ENCODE results near the gene HLX.

The HLX gene

GRCh38 chr1:220872296-220872695 lies 6.9 kb upstream of the HLX start:
- H3K4me3 ChIP-seq (ENCODE audit: low read length): no peak overlapping the region
- no peaks in the 10 kb centered on the region for H3K9me3 ChIP-seq (ENCODE audit: insufficient read depth, low read length)
- no peak for TF ChIP-seq EZH2phosphoT487 (IDR thresholded peaks at IDR 0.05; ENCODE audit: low read depth)
- no peak for TF ChIP-seq CTCF (IDR thresholded peaks at IDR 0.05; ENCODE audit: low read depth, low read length)
- no peak overlapping the region for H2AFZ ChIP-seq (ENCODE audit: low read depth, low read length)
- no peaks in the 10 kb centered on the region for H3K79me2 ChIP-seq (ENCODE audit: low read length)
- H3K4me2 ChIP-seq (ENCODE audit: low read length): no peak overlapping the region
- 0 out of 2 replicates have a peak, but pooled peaks cover 3% of the 10 kb centered on the region for H3K4me1 ChIP-seq (ENCODE audit: low read length)
- peaks cover 31% of the 10 kb centered on the region for H3K27me3 ChIP-seq (ENCODE audit: low read depth, low read length)
- H4K20me1 ChIP-seq (ENCODE audit: insufficient read depth, low read length): no peaks in the 10 kb centered on the region
- H3K9ac ChIP-seq (ENCODE audit: low read length): no peak overlapping the region
- H3K36me3 ChIP-seq (replicated peaks; ENCODE audit: low read depth, low read length): no peaks in the 10 kb centered on the region
- no peak overlapping the region for H3K27ac ChIP-seq (ENCODE audit: low read length)

DNA sequence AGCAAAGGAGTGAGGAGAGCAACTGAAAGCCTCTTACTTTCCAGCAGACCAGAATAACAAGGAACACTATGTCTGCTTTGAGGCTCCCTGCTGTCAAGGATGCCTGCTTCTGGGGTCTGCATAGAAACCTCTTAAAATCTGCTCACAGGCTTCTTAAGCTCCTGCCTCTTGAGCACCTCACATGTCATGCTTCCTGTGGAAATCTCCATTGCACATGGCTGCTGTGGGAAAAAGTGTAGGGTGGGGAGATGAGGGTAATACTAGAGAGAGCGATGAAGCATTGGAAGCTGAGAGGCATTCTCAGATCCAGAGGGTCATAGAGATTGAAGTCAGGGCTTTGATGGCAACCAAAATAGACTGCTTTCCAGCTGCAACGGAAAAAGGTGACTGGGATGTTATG lies 6.2 kb upstream of the HLX start:
- Histone ChIP-seq H3K79me2 (ENCODE audit: low read length) (no peaks in the 10 kb centered on the region), H3K4me3 (ENCODE audit: low read length) (no peak overlapping the region), H3K4me1 (ENCODE audit: low read length) (peaks cover 10% of the 10 kb centered on the region), H3K27ac (ENCODE audit: low read length) (no peak overlapping the region), H2AFZ (ENCODE audit: low read depth, low read length) (no peak overlapping the region), H3K27me3 (ENCODE audit: low read depth, low read length) (peaks cover 31% of the 10 kb centered on the region), H3K4me2 (ENCODE audit: low read length) (no peak overlapping the region), H3K9me3 (ENCODE audit: insufficient read depth, low read length) (no peaks in the 10 kb centered on the region), H3K9ac (ENCODE audit: low read length) (no peak overlapping the region), H3K36me3 (replicated peaks; ENCODE audit: low read depth, low read length) (no peaks in the 10 kb centered on the region), H4K20me1 (ENCODE audit: insufficient read depth, low read length) (no peaks in the 10 kb centered on the region)
- TF ChIP-seq EZH2phosphoT487 (IDR thresholded peaks at IDR 0.05; ENCODE audit: low read depth) (no peak), CTCF (IDR thresholded peaks at IDR 0.05; ENCODE audit: low read depth, low read length) (no peak)

DNA sequence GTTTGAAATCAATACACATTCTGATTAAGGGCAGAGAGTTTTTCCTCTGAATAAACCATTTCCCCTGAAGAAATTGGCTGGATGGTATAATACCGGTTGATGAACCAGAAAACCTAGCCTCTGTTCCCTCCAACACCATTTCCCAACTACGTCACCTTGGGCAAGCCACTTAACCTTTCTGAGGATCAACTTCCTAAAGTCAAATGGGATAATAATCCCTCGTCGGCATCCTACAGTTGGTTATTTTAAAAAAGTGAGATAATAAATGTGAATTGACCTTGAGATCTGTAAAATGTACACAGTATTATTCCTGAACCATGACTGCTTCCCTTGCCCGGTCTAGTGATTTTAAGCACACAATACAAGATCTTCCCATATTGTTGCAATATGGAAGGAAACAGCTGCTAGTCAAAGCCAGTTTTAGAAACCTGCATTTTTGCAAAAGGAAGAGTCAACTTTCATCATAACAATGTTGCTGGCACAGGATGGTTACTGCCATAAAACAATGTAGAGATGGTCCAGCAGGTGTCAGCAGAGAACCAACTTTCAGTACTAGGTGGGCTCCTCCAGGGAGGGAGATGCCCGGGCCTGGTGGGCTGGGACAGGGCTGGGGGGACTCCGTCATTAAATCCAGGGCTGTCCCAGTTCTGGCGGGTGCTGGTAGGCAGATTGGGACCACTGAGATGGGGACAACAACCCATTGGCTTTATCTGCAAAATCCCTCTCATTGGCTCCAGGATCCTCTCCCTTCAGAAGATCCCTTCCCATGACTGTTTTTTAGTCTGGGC lies 5.2 kb upstream of the HLX start:
- H3K36me3 ChIP-seq (replicated peaks; ENCODE audit: low read depth, low read length): no peaks in the 10 kb centered on the region
- H3K4me1 ChIP-seq (ENCODE audit: low read length): peaks cover 17% of the 10 kb centered on the region
- no peak overlapping the region for H2AFZ ChIP-seq (ENCODE audit: low read depth, low read length)
- H3K4me2 ChIP-seq (ENCODE audit: low read length): no peak overlapping the region
- no peak overlapping the region for H3K9ac ChIP-seq (ENCODE audit: low read length)
- H3K27ac ChIP-seq (ENCODE audit: low read length): no peak overlapping the region
- no peak overlapping the region for H3K4me3 ChIP-seq (ENCODE audit: low read length)
- no peaks in the 10 kb centered on the region for H4K20me1 ChIP-seq (ENCODE audit: insufficient read depth, low read length)
- no peaks in the 10 kb centered on the region for H3K79me2 ChIP-seq (ENCODE audit: low read length)
- TF ChIP-seq EZH2phosphoT487 (IDR thresholded peaks at IDR 0.05; ENCODE audit: low read depth): no peak
- TF ChIP-seq CTCF (IDR thresholded peaks at IDR 0.05; ENCODE audit: low read depth, low read length): peak; percentile 96
- H3K27me3 ChIP-seq (ENCODE audit: low read depth, low read length): peaks cover 31% of the 10 kb centered on the region
- H3K9me3 ChIP-seq (ENCODE audit: insufficient read depth, low read length): no peaks in the 10 kb centered on the region

GRCh38 chr1:220875260-220875659 lies 4.0 kb upstream of the HLX start:
- TF ChIP-seq EZH2phosphoT487 (IDR thresholded peaks at IDR 0.05; ENCODE audit: low read depth) (no peak), CTCF (IDR thresholded peaks at IDR 0.05; ENCODE audit: low read depth, low read length) (no peak)
- no peak overlapping the region for H2AFZ ChIP-seq (ENCODE audit: low read depth, low read length)

More at GRCh38 chr1:220875260-220875659, 4.0 kb upstream of the HLX start:
- peaks cover 19% of the 10 kb centered on the region for H3K4me1 ChIP-seq (ENCODE audit: low read length)
- H3K9me3 ChIP-seq (ENCODE audit: insufficient read depth, low read length): no peaks in the 10 kb centered on the region
- H3K4me3 ChIP-seq (ENCODE audit: low read length): no peak overlapping the region
- H3K79me2 ChIP-seq (ENCODE audit: low read length): no peaks in the 10 kb centered on the region
- H3K9ac ChIP-seq (ENCODE audit: low read length): no peak overlapping the region
- no peak overlapping the region for H3K4me2 ChIP-seq (ENCODE audit: low read length)
- H3K27ac ChIP-seq (ENCODE audit: low read length): no peak overlapping the region
- no peaks in the 10 kb centered on the region for H4K20me1 ChIP-seq (ENCODE audit: insufficient read depth, low read length)
- no peaks in the 10 kb centered on the region for H3K36me3 ChIP-seq (replicated peaks; ENCODE audit: low read depth, low read length)
- H3K27me3 ChIP-seq (ENCODE audit: low read depth, low read length): peaks cover 24% of the 10 kb centered on the region
